HG03066 (cell line): ENCODE data around the gene MAN2A2.

Experiments
- ATAC-seq: cut with Tn5 transposase; IDR thresholded peaks from one replicate; pipeline ENCODE4 v1.9.1; 2021; ENCODE audit warnings: low read depth; ENCODE audit not compliant: unreplicated experiment

The MAN2A2 gene

GRCh38 chr15:90936823-90937222 is 33.7 kb downstream of the MAN2A2 start:
- no peak for ATAC-seq

GRCh38 chr15:90938261-90938660 is 35.2 kb downstream of the MAN2A2 start:
- no peak for ATAC-seq

- ATAC-seq = no peak
These were observed 36.7 kb downstream of the MAN2A2 start for GRCh38 chr15:90939756-90940155.

GRCh38 chr15:90941038-90941437 is 37.9 kb downstream of the MAN2A2 start:
- no peak for ATAC-seq

GRCh38 chr15:90942354-90943120 is 39.4 kb downstream of the MAN2A2 start:
- no peak for ATAC-seq

GRCh38 chr15:90945091-90945490 is 42.0 kb downstream of the MAN2A2 start:
- ATAC-seq = no peak

GRCh38 chr15:90946538-90946937 is 43.4 kb downstream of the MAN2A2 start:
- no peak for ATAC-seq

GRCh38 chr15:90946941-90947576 is 44.0 kb downstream of the MAN2A2 start:
- no peak for ATAC-seq

GRCh38 chr15:90947577-90948357 is 44.7 kb downstream of the MAN2A2 start:
- no peak for ATAC-seq

GRCh38 chr15:90948506-90948905 is 45.4 kb downstream of the MAN2A2 start:
- ATAC-seq = no peak

- no peak for ATAC-seq
These were observed 47.0 kb downstream of the MAN2A2 start for GRCh38 chr15:90949979-90950675.

- ATAC-seq = no peak
These were observed 47.6 kb downstream of the MAN2A2 start for GRCh38 chr15:90950676-90951075.

- no peak for ATAC-seq
These were observed 50.0 kb downstream of the MAN2A2 start for GRCh38 chr15:90952901-90953677.

- no peak for ATAC-seq
These were observed 51.0 kb downstream of the MAN2A2 start for GRCh38 chr15:90953947-90954711.

- peak; percentile 96 for ATAC-seq
These were observed 51.9 kb downstream of the MAN2A2 start, which contains the start of gene RCCD1 for GRCh38 chr15:90954712-90955623. Gene RCCD1, plus strand, starts transcription at chr15:90954884. Its CDS starts 1,851 bp downstream, at chr15:90956735.

- no peak for ATAC-seq
These were observed 52.6 kb downstream of the MAN2A2 start for GRCh38 chr15:90955624-90956273.

- ATAC-seq = no peak
These were observed 53.4 kb downstream of the MAN2A2 start for GRCh38 chr15:90956274-90957030.
